CD14-positive monocyte (primary cell): ENCODE results near the gene UACA. TPM values are rescaled to one million over a fixed set of nuclear protein-coding genes. Genes with fewer than 3 reads are reported as not detected.

Experiments
- DNase-seq, 3 donors: peaks; one replicate each; pipeline ENCODE4 v3.0.0-alpha.2; 2011 to 2022
- H2AFZ ChIP-seq: 2 replicates; pipeline ENCODE4 v1.6.0; 2012; ENCODE audit warnings: mild to moderate bottlenecking, low read depth, low read length, inconsistent platforms; ENCODE audit not compliant: insufficient read depth, poor library complexity, severe bottlenecking
- H3K27ac ChIP-seq, 2 donors: 1 replicate in 1 of 2; 2 replicates in 1 of 2; pipeline ENCODE4 v1.5.1; 2012 to 2013; ENCODE audit warnings: low read length in 2 of 2, control low read depth in 1 of 2, inconsistent platforms in 1 of 2, low read depth in 1 of 2, mild to moderate bottlenecking in 1 of 2
- H3K27me3 ChIP-seq, 2 donors: one replicate each; pipeline versions ENCODE4 v1.6.0 to v1.6.1; 2011 to 2013; ENCODE audit warnings: low read length in 2 of 2; ENCODE audit not compliant: control insufficient read depth in 2 of 2, insufficient read depth in 2 of 2
- H3K36me3 ChIP-seq, 2 donors: replicated peaks in 1 of 2; 1 replicate in 1 of 2; 2 replicates in 1 of 2; pipeline versions ENCODE4 v1.5.1 to v1.6.1; 2012 to 2013; ENCODE audit warnings: low read length in 2 of 2, control low read depth in 1 of 2, inconsistent platforms in 1 of 2, mild to moderate bottlenecking in 1 of 2; ENCODE audit not compliant: insufficient read depth in 2 of 2, control insufficient read depth in 1 of 2
- H3K4me1 ChIP-seq, 2 donors: 1 replicate in 1 of 2; 2 replicates in 1 of 2; pipeline versions ENCODE4 v1.5.1 to v1.6.1; 2012 to 2013; ENCODE audit warnings: low read length in 2 of 2, control low read depth in 1 of 2, inconsistent platforms in 1 of 2, mild to moderate bottlenecking in 1 of 2, moderate library complexity in 1 of 2; ENCODE audit not compliant: insufficient read depth in 2 of 2, control insufficient read depth in 1 of 2
- H3K4me2 ChIP-seq: replicated peaks from 2 replicates; pipeline ENCODE3; 2012; ENCODE audit warnings: low read length, moderate library complexity, mild to moderate bottlenecking; ENCODE audit not compliant: poor library complexity, severe bottlenecking; ENCODE audit errors: extremely low read depth
- H3K4me3 ChIP-seq, 3 experiments: fragments of 200-600 bp in 1 of 3; sonication (generic) in 1 of 3; replicated peaks in 1 of 3; 1 replicate in 2 of 3; 2 replicates in 1 of 3; pipeline ENCODE4 v1.5.1; 2011 to 2013; ENCODE audit warnings: low read length in 3 of 3, mild to moderate bottlenecking in 3 of 3, control low read depth in 2 of 3, low read depth in 2 of 3, inconsistent platforms in 1 of 3, moderate library complexity in 1 of 3
- H3K79me2 ChIP-seq: 2 replicates; pipeline ENCODE4 v1.6.0; 2012; ENCODE audit warnings: mild to moderate bottlenecking, control low read depth, inconsistent platforms, low read length, moderate library complexity; ENCODE audit not compliant: insufficient read depth
- H3K9ac ChIP-seq: 2 replicates; pipeline ENCODE4 v1.6.0; 2017; ENCODE audit warnings: low read length, mild to moderate bottlenecking; ENCODE audit not compliant: insufficient read depth, poor library complexity, severe bottlenecking
- H3K9me3 ChIP-seq, 2 donors: replicated peaks in 1 of 2; 1 replicate in 1 of 2; 2 replicates in 1 of 2; pipeline versions ENCODE4 v1.5.1 to v1.6.1; 2012 to 2013; ENCODE audit warnings: low read length in 2 of 2, control low read depth in 1 of 2; ENCODE audit not compliant: control insufficient read depth in 1 of 2, insufficient read depth in 1 of 2
- H4K20me1 ChIP-seq: 2 replicates; pipeline ENCODE4 v1.6.0; 2012; ENCODE audit warnings: mild to moderate bottlenecking, low read length, control low read depth, moderate library complexity; ENCODE audit not compliant: insufficient read depth
- H3K27ac Mint-ChIP-seq, 7 donors: one replicate each; pipeline ENCODE4 v1.8.0; 2020; ENCODE audit warnings: mild to moderate bottlenecking in 7 of 7, mixed read lengths in 7 of 7, moderate library complexity in 6 of 7, inconsistent platforms in 2 of 7
- H3K27me3 Mint-ChIP-seq, 3 donors: one replicate each; pipeline ENCODE4 v1.8.0; 2021 to 2022; ENCODE audit warnings: low read depth in 3 of 3, mild to moderate bottlenecking in 3 of 3, mixed read lengths in 3 of 3, moderate library complexity in 3 of 3, inconsistent platforms in 1 of 3
- H3K36me3 Mint-ChIP-seq, 2 donors: one replicate each; pipeline ENCODE4 v1.8.0; 2020; ENCODE audit warnings: mixed read lengths in 2 of 2, inconsistent platforms in 1 of 2, mild to moderate bottlenecking in 1 of 2
- H3K4me1 Mint-ChIP-seq: one replicate; pipeline ENCODE4 v1.8.0; 2020; ENCODE audit warnings: mild to moderate bottlenecking, mixed read lengths
- H3K4me3 Mint-ChIP-seq, 2 donors: one replicate each; pipeline ENCODE4 v1.8.0; 2020; ENCODE audit warnings: mild to moderate bottlenecking in 2 of 2, mixed read lengths in 2 of 2, moderate library complexity in 1 of 2
- H3K9me3 Mint-ChIP-seq, 7 donors: one replicate each; pipeline ENCODE4 v1.8.0; 2020 to 2022; ENCODE audit warnings: mixed read lengths in 7 of 7, mild to moderate bottlenecking in 6 of 7, moderate library complexity in 6 of 7, inconsistent platforms in 2 of 7
- WGBS: methylation state at CpG from one replicate; pipeline ENCODE4 v1.1.5; 2013; ENCODE audit warnings: missing lambda C conversion rate; ENCODE audit not compliant: insufficient coverage; 5-methylcytosine and 5-hydroxymethylcytosine counted together
- intact Hi-C, 2 donors: fragments of 100-400 bp; cut with micrococcal nuclease; formaldehyde crosslinking; loops; one replicate each; pipeline versions ENCODE4 v1.15.0 to v1.15.1; 2023
- polyA plus RNA-seq, 3 donors: library from polyadenylated mRNA; depleted of rRNA in 1 of 3; unstranded in 2 of 3; stranded (reverse) in 1 of 3; fragments of 300-500 nt in 2 of 3; fragments of >200 nt in 1 of 3; fragmentation: Illumina TruSeq in 2 of 3; gene quantifications; 1 replicate in 2 of 3; 2 replicates in 1 of 3; pipeline ENCODE4 v1.2.3, GENCODE V29; 2012 to 2021
- TF ChIP-seq, protein P1 (sequence below): fragments of 200-600 bp; IDR thresholded peaks from one replicate; pipeline ENCODE4 v1.8.0; 2022; ENCODE audit warnings: antibody characterized with exemption, mild to moderate bottlenecking

Gene UACA
- polyA plus RNA-seq, 3 donors: 1.7 to 3.1 (median 2.4) TPM

DNA sequence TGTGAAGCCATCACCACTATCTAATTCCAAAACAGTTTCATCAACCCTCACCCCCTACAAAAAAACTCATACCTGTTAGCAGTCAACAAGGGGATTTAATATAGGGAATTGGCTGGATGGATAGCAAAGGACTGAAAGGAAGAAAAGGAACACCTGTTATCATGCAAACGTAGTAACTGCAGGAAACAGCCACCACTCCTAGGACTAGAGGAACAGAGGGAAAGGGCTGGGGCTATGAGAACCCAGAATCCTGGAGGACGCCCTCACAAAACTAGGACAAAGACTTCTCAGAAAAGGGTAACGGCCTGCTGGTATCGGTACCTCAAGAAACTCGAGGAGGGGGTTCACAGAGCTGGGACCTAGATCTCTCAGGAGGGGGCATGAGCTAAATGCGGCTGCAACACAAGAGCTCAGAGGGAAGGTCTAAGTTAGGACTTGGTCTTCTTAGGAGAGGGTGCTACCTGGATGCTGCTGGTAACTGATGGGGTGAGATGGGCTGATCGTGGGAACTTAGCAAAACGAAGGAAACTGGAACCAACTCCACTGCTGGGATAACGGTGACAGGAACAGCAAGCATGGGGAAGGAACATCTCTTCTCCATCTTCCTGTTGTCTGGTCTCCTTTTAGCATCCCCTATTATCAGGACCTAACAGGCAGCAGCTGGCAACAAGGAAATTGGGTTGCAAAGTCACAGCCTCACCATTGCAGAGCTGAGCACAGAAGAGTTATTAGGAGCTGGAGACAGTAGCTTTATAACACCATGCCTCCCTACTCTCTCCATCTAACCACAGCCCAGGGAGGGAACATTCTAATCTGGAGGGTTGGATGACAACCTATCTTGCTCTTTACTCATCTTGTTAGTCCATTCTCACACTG, 147.7 kb downstream of the UACA start:
- H3K9ac ChIP-seq: no peak overlapping the region
- H4K20me1 ChIP-seq: no peaks in the 10 kb centered on the region
- H3K9me3 ChIP-seq: no peaks in the 10 kb centered on the region
- H3K36me3 ChIP-seq: no peaks in the 10 kb centered on the region
- H3K4me3 Mint-ChIP-seq: no peak overlapping the region
- no peak for DNase-seq
- H3K27ac Mint-ChIP-seq: peak overlapping the region in 1 of 7 donors; percentile 18
- H3K27ac ChIP-seq: no peak overlapping the region
- H3K4me1 Mint-ChIP-seq: no peaks in the 10 kb centered on the region
- H3K4me2 ChIP-seq: no peak overlapping the region
- no peak overlapping the region for H2AFZ ChIP-seq
- H3K27me3 ChIP-seq: no peaks in the 10 kb centered on the region
- 98% methylated on average over 6 of the region's 9 CpGs for WGBS
- TF ChIP-seq, protein P1, sequence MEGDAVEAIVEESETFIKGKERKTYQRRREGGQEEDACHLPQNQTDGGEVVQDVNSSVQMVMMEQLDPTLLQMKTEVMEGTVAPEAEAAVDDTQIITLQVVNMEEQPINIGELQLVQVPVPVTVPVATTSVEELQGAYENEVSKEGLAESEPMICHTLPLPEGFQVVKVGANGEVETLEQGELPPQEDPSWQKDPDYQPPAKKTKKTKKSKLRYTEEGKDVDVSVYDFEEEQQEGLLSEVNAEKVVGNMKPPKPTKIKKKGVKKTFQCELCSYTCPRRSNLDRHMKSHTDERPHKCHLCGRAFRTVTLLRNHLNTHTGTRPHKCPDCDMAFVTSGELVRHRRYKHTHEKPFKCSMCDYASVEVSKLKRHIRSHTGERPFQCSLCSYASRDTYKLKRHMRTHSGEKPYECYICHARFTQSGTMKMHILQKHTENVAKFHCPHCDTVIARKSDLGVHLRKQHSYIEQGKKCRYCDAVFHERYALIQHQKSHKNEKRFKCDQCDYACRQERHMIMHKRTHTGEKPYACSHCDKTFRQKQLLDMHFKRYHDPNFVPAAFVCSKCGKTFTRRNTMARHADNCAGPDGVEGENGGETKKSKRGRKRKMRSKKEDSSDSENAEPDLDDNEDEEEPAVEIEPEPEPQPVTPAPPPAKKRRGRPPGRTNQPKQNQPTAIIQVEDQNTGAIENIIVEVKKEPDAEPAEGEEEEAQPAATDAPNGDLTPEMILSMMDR: no peak
- intact Hi-C loops: no loop called here
- H3K36me3 Mint-ChIP-seq: no peaks in the 10 kb centered on the region
- no peak overlapping the region for H3K4me3 ChIP-seq
- peaks cover 0 to 6% (median 2%) of the 10 kb centered on the region in 3 donors for H3K27me3 Mint-ChIP-seq
- H3K9me3 Mint-ChIP-seq: peaks cover 0 to 7% (median 2%) of the 10 kb centered on the region in 7 donors
- H3K4me1 ChIP-seq: no peaks in the 10 kb centered on the region
- H3K79me2 ChIP-seq: no peaks in the 10 kb centered on the region

DNA sequence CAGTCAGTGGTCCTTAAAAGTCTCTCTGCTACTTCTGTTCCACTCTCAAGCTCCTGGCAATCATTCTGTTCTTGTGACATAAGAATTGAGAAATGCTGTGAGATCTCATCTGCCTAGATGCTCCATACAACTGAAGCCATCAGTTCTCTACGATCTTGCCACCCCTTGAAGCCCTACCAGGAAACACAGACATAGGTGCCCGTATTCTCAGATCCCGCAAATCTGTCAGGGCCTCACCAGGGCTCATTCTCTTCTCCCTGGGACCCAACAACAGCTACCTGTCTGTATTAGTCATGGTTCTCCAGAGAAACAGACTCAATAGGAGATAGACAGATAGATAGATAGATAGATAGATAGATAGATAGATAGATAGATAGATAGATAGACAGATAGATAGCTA, 149.1 kb downstream of the UACA start:
- no peaks in the 10 kb centered on the region for H3K79me2 ChIP-seq
- H3K27ac ChIP-seq: no peak overlapping the region
- no peaks in the 10 kb centered on the region for H4K20me1 ChIP-seq
- H3K4me1 Mint-ChIP-seq: no peaks in the 10 kb centered on the region
- no peak overlapping the region for H2AFZ ChIP-seq
- TF ChIP-seq, protein P1: no peak
- peaks cover 0 to 6% (median 0%) of the 10 kb centered on the region in 3 donors for H3K27me3 Mint-ChIP-seq
- H3K9ac ChIP-seq: no peak overlapping the region
- no peak overlapping the region for H3K27ac Mint-ChIP-seq
- no peaks in the 10 kb centered on the region for H3K4me1 ChIP-seq
- peaks cover 0 to 7% (median 0%) of the 10 kb centered on the region in 7 donors for H3K9me3 Mint-ChIP-seq
- no peaks in the 10 kb centered on the region for H3K36me3 Mint-ChIP-seq
- H3K36me3 ChIP-seq: no peaks in the 10 kb centered on the region
- no peaks in the 10 kb centered on the region for H3K9me3 ChIP-seq
- H3K4me3 ChIP-seq: no peak overlapping the region
- H3K4me2 ChIP-seq: no peak overlapping the region
- WGBS: 100% methylated on average over 1 of the region's 3 CpGs
- no peak for DNase-seq
- no peak overlapping the region for H3K4me3 Mint-ChIP-seq
- intact Hi-C loops: no loop called here
- no peaks in the 10 kb centered on the region for H3K27me3 ChIP-seq
